ENCODE results near the gene FBXO27.

The FBXO27 gene

GRCh38 chr19:39057615-39058014 lies 25.3 kb upstream of the FBXO27 start:
- H3K9me3 ChIP-seq (ENCODE audit: insufficient read depth, low read length) = peaks cover 7% of the 10 kb centered on the region; the same call in 1 of the 2 replicates
- no peak overlapping the region for H3K9ac ChIP-seq (ENCODE audit: low read length)
- H3K27me3 ChIP-seq (ENCODE audit: low read depth, low read length) = no peaks in the 10 kb centered on the region
- H3K4me3 ChIP-seq (ENCODE audit: low read length) = no peak overlapping the region
- H3K27ac ChIP-seq (ENCODE audit: low read length) = no peak overlapping the region
- no peaks in the 10 kb centered on the region for H3K36me3 ChIP-seq (replicated peaks; ENCODE audit: low read depth, low read length)
- TF ChIP-seq CTCF (IDR thresholded peaks at IDR 0.05; ENCODE audit: low read depth, low read length) (no peak), EZH2phosphoT487 (IDR thresholded peaks at IDR 0.05; ENCODE audit: low read depth) (no peak)
- no peak overlapping the region for H3K4me2 ChIP-seq (ENCODE audit: low read length)
- peaks cover 21% of the 10 kb centered on the region for H3K4me1 ChIP-seq (ENCODE audit: low read length)
- H2AFZ ChIP-seq (ENCODE audit: low read depth, low read length) = no peak overlapping the region
- H4K20me1 ChIP-seq (ENCODE audit: insufficient read depth, low read length) = no peaks in the 10 kb centered on the region
- no peaks in the 10 kb centered on the region for H3K79me2 ChIP-seq (ENCODE audit: low read length)

- Histone ChIP-seq H3K9ac (ENCODE audit: low read length) (no peak overlapping the region), H3K27ac (ENCODE audit: low read length) (no peak overlapping the region), H3K27me3 (ENCODE audit: low read depth, low read length) (no peaks in the 10 kb centered on the region), H3K36me3 (replicated peaks; ENCODE audit: low read depth, low read length) (no peaks in the 10 kb centered on the region), H3K9me3 (ENCODE audit: insufficient read depth, low read length) (peaks cover 7% of the 10 kb centered on the region; the same call in 1 of the 2 replicates), H3K4me2 (ENCODE audit: low read length) (no peak overlapping the region), H3K79me2 (ENCODE audit: low read length) (no peaks in the 10 kb centered on the region), H2AFZ (ENCODE audit: low read depth, low read length) (no peak overlapping the region), H3K4me3 (ENCODE audit: low read length) (no peak overlapping the region), H3K4me1 (ENCODE audit: low read length) (peaks cover 5% of the 10 kb centered on the region), H4K20me1 (ENCODE audit: insufficient read depth, low read length) (no peaks in the 10 kb centered on the region)
- no peak for TF ChIP-seq CTCF (IDR thresholded peaks at IDR 0.05; ENCODE audit: low read depth, low read length)
- TF ChIP-seq EZH2phosphoT487 (IDR thresholded peaks at IDR 0.05; ENCODE audit: low read depth) = no peak
Measured at GRCh38 chr19:39054091-39054470, 21.7 kb upstream of the FBXO27 start.

GRCh38 chr19:39053276-39054090 lies 21.1 kb upstream of the FBXO27 start:
- H3K27me3 ChIP-seq (ENCODE audit: low read depth, low read length) = no peaks in the 10 kb centered on the region
- H3K79me2 ChIP-seq (ENCODE audit: low read length) = no peaks in the 10 kb centered on the region
- H2AFZ ChIP-seq (ENCODE audit: low read depth, low read length) = no peak overlapping the region
- H3K9me3 ChIP-seq (ENCODE audit: insufficient read depth, low read length) = peaks cover 7% of the 10 kb centered on the region; the same call in 1 of the 2 replicates
- H3K9ac ChIP-seq (ENCODE audit: low read length) = no peak overlapping the region
- no peak overlapping the region for H3K27ac ChIP-seq (ENCODE audit: low read length)
- H3K4me2 ChIP-seq (ENCODE audit: low read length) = no peak overlapping the region
- no peak overlapping the region for H3K4me3 ChIP-seq (ENCODE audit: low read length)
- H4K20me1 ChIP-seq (ENCODE audit: insufficient read depth, low read length) = no peaks in the 10 kb centered on the region
- TF ChIP-seq EZH2phosphoT487 (IDR thresholded peaks at IDR 0.05; ENCODE audit: low read depth) (no peak), CTCF (IDR thresholded peaks at IDR 0.05; ENCODE audit: low read depth, low read length) (no peak)
- peaks cover 5% of the 10 kb centered on the region for H3K4me1 ChIP-seq (ENCODE audit: low read length)
- H3K36me3 ChIP-seq (replicated peaks; ENCODE audit: low read depth, low read length) = no peaks in the 10 kb centered on the region

DNA sequence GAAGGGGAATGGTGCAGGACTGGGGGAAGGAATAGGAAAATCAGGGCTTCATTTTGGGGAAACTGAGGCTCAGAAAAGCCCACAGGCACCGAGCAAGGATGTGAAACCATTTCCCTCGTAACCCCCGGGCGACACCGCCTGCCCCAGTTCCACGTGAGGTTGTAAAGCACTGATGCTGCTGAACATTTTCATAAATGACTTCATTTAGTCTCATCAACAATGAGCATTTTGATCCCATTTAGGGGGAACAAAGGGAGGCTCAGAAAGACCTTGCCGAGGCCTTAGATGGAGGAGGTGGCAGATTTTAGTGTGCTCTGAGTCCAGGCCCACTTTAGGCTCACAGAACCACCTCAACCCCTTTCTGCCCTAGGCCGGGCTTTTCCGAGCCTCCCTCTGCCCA lies 20.5 kb upstream of the FBXO27 start:
- no peak overlapping the region for H3K4me3 ChIP-seq (ENCODE audit: low read length)
- H3K9me3 ChIP-seq (ENCODE audit: insufficient read depth, low read length) = peaks cover 7% of the 10 kb centered on the region; the same call in 1 of the 2 replicates
- no peaks in the 10 kb centered on the region for H3K79me2 ChIP-seq (ENCODE audit: low read length)
- H3K4me2 ChIP-seq (ENCODE audit: low read length) = no peak overlapping the region
- no peak overlapping the region for H3K27ac ChIP-seq (ENCODE audit: low read length)
- TF ChIP-seq CTCF (IDR thresholded peaks at IDR 0.05; ENCODE audit: low read depth, low read length) = no peak
- no peak for TF ChIP-seq EZH2phosphoT487 (IDR thresholded peaks at IDR 0.05; ENCODE audit: low read depth)
- no peaks in the 10 kb centered on the region for H3K36me3 ChIP-seq (replicated peaks; ENCODE audit: low read depth, low read length)
- H4K20me1 ChIP-seq (ENCODE audit: insufficient read depth, low read length) = no peaks in the 10 kb centered on the region
- H3K27me3 ChIP-seq (ENCODE audit: low read depth, low read length) = no peaks in the 10 kb centered on the region
- H3K9ac ChIP-seq (ENCODE audit: low read length) = no peak overlapping the region
- H2AFZ ChIP-seq (ENCODE audit: low read depth, low read length) = no peak overlapping the region
- peaks cover 5% of the 10 kb centered on the region for H3K4me1 ChIP-seq (ENCODE audit: low read length)
